HEK293 (cell line): ENCODE data around the gene RND1.
A peak's percentile ranks its signal among the peaks of the same experiment; 100 is the strongest.

Experiments used
- CTCF ChIA-PET: fragments of 350-600 bp; formaldehyde crosslinking; extraction: SDS; loops from one replicate; lab custom pipeline; 2021; ENCODE audit warnings: antibody characterized with exemption; lab: Yijun Ruan, JAX
- POLR2A ChIA-PET: fragments of 300-600 bp; formaldehyde crosslinking; extraction: SDS; loops from one replicate; lab custom pipeline; 2020; ENCODE audit warnings: antibody characterized with exemption, inconsistent platforms; lab: Yijun Ruan, JAX
- H3K27ac ChIP-seq: fragments of 200-500 bp; sonication (Bioruptor generic); 2 replicates; pipeline ENCODE4 v1.5.1; 2014; ENCODE audit warnings: low read depth, low read length, control low read depth, inconsistent platforms; ENCODE audit errors: extremely low read depth
- H3K36me3 ChIP-seq, 2 experiments: fragments of 200-500 bp in 1 of 2; sonication (Bioruptor generic) in 1 of 2; 1 replicate in 1 of 2; 2 replicates in 1 of 2; pipeline ENCODE4 v1.5.1; 2014 to 2017; ENCODE audit warnings: inconsistent platforms in 2 of 2, low read length in 2 of 2; ENCODE audit not compliant: control insufficient read depth in 2 of 2, insufficient read depth in 1 of 2
- H3K4me1 ChIP-seq: fragments of 200-500 bp; sonication (Bioruptor generic); 2 replicates; pipeline ENCODE4 v1.5.1; 2014; ENCODE audit warnings: mild to moderate bottlenecking, low read length, inconsistent platforms; ENCODE audit not compliant: control insufficient read depth, insufficient read depth
- H3K4me3 ChIP-seq: 2 replicates; pipeline ENCODE4 v1.5.1; 2011; ENCODE audit warnings: low read depth, mild to moderate bottlenecking, control low read depth, low read length, moderate library complexity
- H3K9me3 ChIP-seq: fragments of 200-500 bp; sonication (Bioruptor generic); 2 replicates; pipeline ENCODE4 v1.5.1; 2014; ENCODE audit warnings: low read depth, low read length, inconsistent platforms; ENCODE audit not compliant: control insufficient read depth, insufficient read depth
- EGR2 ChIP-seq: fragments of 450-650 bp; formaldehyde crosslinking; IDR thresholded peaks from 2 replicates; pipeline ENCODE4 v1.5.1; 2016; ENCODE audit warnings: low read depth, missing biosample characterization, missing genetic modification characterization
- HOXC10 ChIP-seq: sonication (generic); formaldehyde crosslinking; IDR thresholded peaks from 2 replicates; pipeline ENCODE4 v1.8.1; 2023; ENCODE audit warnings: mild to moderate bottlenecking, missing genetic modification reagents
- OVOL3 ChIP-seq: fragments of 450-650 bp; formaldehyde crosslinking; IDR thresholded peaks from 2 replicates; pipeline ENCODE4 v1.5.1; 2016; ENCODE audit warnings: missing biosample characterization, missing genetic modification characterization
- SCRT2 ChIP-seq: fragments of 450-650 bp; formaldehyde crosslinking; IDR thresholded peaks from 2 replicates; pipeline ENCODE4 v1.5.1; 2016; ENCODE audit warnings: missing biosample characterization, missing genetic modification characterization
- ZFP69B ChIP-seq: fragments of 450-650 bp; formaldehyde crosslinking; IDR thresholded peaks from 2 replicates; pipeline ENCODE4 v1.5.1; 2016; ENCODE audit warnings: missing biosample characterization, missing genetic modification characterization
- ZNF184 ChIP-seq: fragments of 450-650 bp; IDR thresholded peaks from 2 replicates; pipeline ENCODE4 v1.5.1; 2018; ENCODE audit warnings: missing biosample characterization, mild to moderate bottlenecking, missing genetic modification characterization
- ZNF19 ChIP-seq: fragments of 450-650 bp; formaldehyde crosslinking; IDR thresholded peaks from 2 replicates; pipeline ENCODE4; 2016; ENCODE audit warnings: missing biosample characterization, missing genetic modification characterization, low read depth
- ZNF211 ChIP-seq: fragments of 450-650 bp; formaldehyde crosslinking; IDR thresholded peaks from 2 replicates; pipeline ENCODE4 v1.5.1; 2016; ENCODE audit warnings: low read depth, missing biosample characterization, missing genetic modification characterization
- ZNF239 ChIP-seq: fragments of 450-650 bp; formaldehyde crosslinking; IDR thresholded peaks from 2 replicates; pipeline ENCODE4 v1.5.1; 2016; ENCODE audit warnings: missing biosample characterization, missing genetic modification characterization
- ZNF274 ChIP-seq, 2 experiments: fragments of 200-500 bp in 1 of 2; fragments of 450-650 bp in 1 of 2; sonication (Bioruptor generic) in 1 of 2; formaldehyde crosslinking in 1 of 2; IDR thresholded peaks; 2 replicates each; pipeline versions ENCODE4 v1.5.1 to v1.6.1; 2014 to 2016; ENCODE audit warnings: borderline replicate concordance in 1 of 2, inconsistent platforms in 1 of 2, low read length in 1 of 2, missing biosample characterization in 1 of 2, missing genetic modification characterization in 1 of 2
- ZNF324 ChIP-seq: fragments of 450-650 bp; formaldehyde crosslinking; IDR thresholded peaks from 2 replicates; pipeline ENCODE4 v1.5.1; 2016; ENCODE audit warnings: missing biosample characterization, missing genetic modification characterization
- ZNF354C ChIP-seq: fragments of 450-650 bp; formaldehyde crosslinking; IDR thresholded peaks from 2 replicates; pipeline ENCODE4 v1.5.1; 2016; ENCODE audit warnings: missing biosample characterization, missing genetic modification characterization, low read depth, borderline replicate concordance
- ZNF37A ChIP-seq: fragments of 450-650 bp; IDR thresholded peaks from 2 replicates; pipeline ENCODE4 v1.5.1; 2018; ENCODE audit warnings: missing biosample characterization, missing genetic modification characterization
- ZNF473 ChIP-seq: fragments of 450-650 bp; formaldehyde crosslinking; IDR thresholded peaks from 2 replicates; pipeline ENCODE4 v1.5.1; 2017; ENCODE audit warnings: missing biosample characterization, missing genetic modification characterization
- ZNF530 ChIP-seq: fragments of 450-650 bp; formaldehyde crosslinking; IDR thresholded peaks from 2 replicates; pipeline ENCODE4 v1.5.1; 2016; ENCODE audit warnings: low read depth, missing biosample characterization, missing genetic modification characterization
- ZNF596 ChIP-seq: fragments of 450-650 bp; IDR thresholded peaks from 2 replicates; pipeline ENCODE4 v1.5.0; 2018; ENCODE audit warnings: missing biosample characterization, mild to moderate bottlenecking, missing genetic modification characterization, moderate library complexity
- ZNF600 ChIP-seq: fragments of 450-650 bp; formaldehyde crosslinking; IDR thresholded peaks from 2 replicates; pipeline ENCODE4 v1.5.1; 2016; ENCODE audit warnings: missing biosample characterization, missing genetic modification characterization
- ZNF626 ChIP-seq: fragments of 450-650 bp; sonication (Bioruptor Pico); formaldehyde crosslinking; IDR thresholded peaks from 2 replicates; pipeline ENCODE4 v1.5.1; 2018; ENCODE audit warnings: missing biosample characterization, missing genetic modification characterization, inconsistent platforms
- ZNF639 ChIP-seq: fragments of 450-650 bp; formaldehyde crosslinking; IDR thresholded peaks from 2 replicates; pipeline ENCODE4 v1.5.1; 2016; ENCODE audit warnings: missing biosample characterization, missing genetic modification characterization
- TF ChIP-seq, protein P1 (sequence below): fragments of 450-650 bp; formaldehyde crosslinking; IDR thresholded peaks from 2 replicates; pipeline ENCODE4 v1.5.1; 2016; ENCODE audit warnings: missing biosample characterization, missing genetic modification characterization

RND1 gene

GRCh38 chr12:48810903-48811431, 54.7 kb downstream of the RND1 start (continued):
- TF ChIP-seq EGR2 (tag by site-specific recombination), result peak; percentile 49; the same call in 1 of the 2 replicates

GRCh38 chr12:48807981-48808380, 57.7 kb downstream of the RND1 start:
- ChIA-PET POLR2A (interaction anchor here (0.6 to 0.7 kb wide), 2 partner anchors 112 to 247 kb away, joined by 3 to 6 read pairs; no protein-coding TSS in a partner anchor), CTCF (interaction anchor here (0.9 kb wide), 1 partner anchor 12 kb away, joined by 3 read pairs; no protein-coding TSS in a partner anchor)
- TF ChIP-seq ZNF19 (tag by site-specific recombination), result no peak
- TF ChIP-seq ZNF596 (tag by site-specific recombination), result no peak
- TF ChIP-seq ZNF274 (IDR thresholded peaks at IDR 0.05; ENCODE audit: low read length), result no peak
- no peak for TF ChIP-seq ZNF274 (tag by site-specific recombination; IDR thresholded peaks at IDR 0.05; ENCODE audit: borderline replicate concordance)
- TF ChIP-seq ZNF37A (tag by site-specific recombination), result no peak
- no peak for TF ChIP-seq ZNF626 (tag by site-specific recombination)
- no peak for TF ChIP-seq OVOL3 (tag by site-specific recombination)
- TF ChIP-seq, protein P1, sequence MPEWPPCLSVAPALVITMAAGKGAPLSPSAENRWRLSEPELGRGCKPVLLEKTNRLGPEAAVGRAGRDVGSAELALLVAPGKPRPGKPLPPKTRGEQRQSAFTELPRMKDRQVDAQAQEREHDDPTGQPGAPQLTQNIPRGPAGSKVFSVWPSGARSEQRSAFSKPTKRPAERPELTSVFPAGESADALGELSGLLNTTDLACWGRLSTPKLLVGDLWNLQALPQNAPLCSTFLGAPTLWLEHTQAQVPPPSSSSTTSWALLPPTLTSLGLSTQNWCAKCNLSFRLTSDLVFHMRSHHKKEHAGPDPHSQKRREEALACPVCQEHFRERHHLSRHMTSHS (tag by site-specific recombination), result no peak
- no peak for TF ChIP-seq ZNF354C
- TF ChIP-seq HOXC10 (CRISPR knock-in tag), result no peak
- no peak for TF ChIP-seq ZNF324
- no peak for TF ChIP-seq SCRT2 (tag by site-specific recombination)
- no peak for TF ChIP-seq ZNF639 (tag by site-specific recombination)
- no peak for TF ChIP-seq ZNF184
- no peak for TF ChIP-seq ZNF473 (tag by site-specific recombination)
- no peak for TF ChIP-seq ZNF600
- no peak for TF ChIP-seq ZNF530 (tag by site-specific recombination)
- TF ChIP-seq ZNF211 (tag by site-specific recombination), result no peak
- TF ChIP-seq ZNF239 (tag by site-specific recombination), result no peak
- TF ChIP-seq ZFP69B, result no peak
- H3K4me3 ChIP-seq, result no peak overlapping the region
- H3K27ac ChIP-seq, result no peak overlapping the region
- no peaks in the 10 kb centered on the region for H3K4me1 ChIP-seq
- H3K9me3 ChIP-seq, result no peaks in the 10 kb centered on the region
- H3K36me3 ChIP-seq, result no peaks in the 10 kb centered on the region
